Measurements from ENCODE around the gene TRAPPC11.

DNA sequence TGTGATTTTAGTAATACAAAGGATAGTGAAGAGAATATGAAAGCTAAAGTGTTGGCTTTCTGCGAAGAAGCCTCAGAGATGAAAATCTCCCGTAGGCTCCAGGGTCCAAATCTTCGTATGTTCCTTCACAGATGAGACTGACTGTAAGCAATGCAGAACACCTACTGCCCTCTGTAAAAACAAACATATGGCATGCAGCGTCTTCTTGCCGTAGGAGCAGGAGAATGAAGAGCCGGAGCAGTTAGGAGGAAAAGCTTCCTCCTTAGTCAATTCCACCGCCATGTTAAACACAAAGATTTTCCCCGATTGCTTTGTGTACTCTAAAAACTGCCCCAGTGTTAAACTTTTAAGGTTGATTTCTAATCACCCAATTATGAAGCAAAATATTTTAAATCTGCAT is 22.6 kb upstream of the TRAPPC11 start:
- no peak for TF ChIP-seq OSR1 (CRISPR knock-in tag; IDR thresholded peaks at IDR 0.05)
- TF ChIP-seq GLIS3 (CRISPR knock-in tag; IDR thresholded peaks at IDR 0.05) = no peak
- no peak for TF ChIP-seq ZC3H10 (CRISPR knock-in tag; IDR thresholded peaks at IDR 0.05)
- no peak for TF ChIP-seq POU6F1 (CRISPR knock-in tag; IDR thresholded peaks at IDR 0.05; ENCODE audit: borderline replicate concordance, low read depth)
- TF ChIP-seq ARNTL (CRISPR knock-in tag; IDR thresholded peaks at IDR 0.05; ENCODE audit: borderline replicate concordance, low read depth) = no peak
- TF ChIP-seq ZFP3 (CRISPR knock-in tag; IDR thresholded peaks at IDR 0.05) = no peak
- TF ChIP-seq ZNF565 (CRISPR knock-in tag; conservative IDR thresholded peaks at IDR 0.05; ENCODE audit: low read depth) = no peak

Data from SK-N-SH treated with all-trans-retinoic acid at 6 μM for 48 hours (cell line).